Islet of Langerhans (tissue), 1 donor: ENCODE results near the gene PLIN4.

Experiments used
- FAIRE-seq: peaks from one replicate; lab custom pipeline; 2011; peaks lifted over from hg19 to GRCh38; lab: Jason Lieb, UNC

Gene PLIN4

DNA sequence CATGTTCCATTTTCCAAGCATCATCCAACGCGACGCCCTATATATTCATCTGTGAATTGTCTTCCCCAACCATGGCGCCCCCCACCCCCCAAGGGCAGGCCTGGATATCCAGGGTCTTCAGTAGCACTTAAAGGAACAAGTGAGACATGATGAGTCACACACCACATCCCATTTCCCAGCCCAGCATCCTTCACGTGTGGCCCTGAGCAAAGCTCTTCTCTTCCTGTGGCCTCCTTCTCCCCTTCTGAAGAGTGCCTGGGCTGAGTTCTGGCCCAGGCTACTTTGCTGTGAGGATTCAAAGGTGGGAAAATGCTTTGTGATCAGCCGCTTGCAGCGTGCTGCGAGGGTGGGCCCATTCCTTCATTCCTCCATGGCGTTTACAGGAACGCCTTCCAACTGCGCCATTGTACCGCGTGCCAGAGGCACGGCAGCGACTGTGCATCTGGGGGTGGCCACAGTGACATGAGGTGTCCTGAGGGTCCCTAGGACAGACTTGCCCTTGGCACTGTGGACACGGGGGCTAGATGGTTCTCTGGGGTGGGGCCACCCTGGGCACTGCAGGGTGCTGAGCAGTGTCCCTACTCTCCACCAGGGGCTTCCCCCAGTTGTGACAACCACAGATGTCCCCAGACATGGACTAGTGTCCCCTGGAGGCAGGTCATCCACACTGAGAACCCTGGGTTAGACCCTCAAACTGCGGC, 11.7 kb downstream of the PLIN4 start:
- no peak for FAIRE-seq

DNA sequence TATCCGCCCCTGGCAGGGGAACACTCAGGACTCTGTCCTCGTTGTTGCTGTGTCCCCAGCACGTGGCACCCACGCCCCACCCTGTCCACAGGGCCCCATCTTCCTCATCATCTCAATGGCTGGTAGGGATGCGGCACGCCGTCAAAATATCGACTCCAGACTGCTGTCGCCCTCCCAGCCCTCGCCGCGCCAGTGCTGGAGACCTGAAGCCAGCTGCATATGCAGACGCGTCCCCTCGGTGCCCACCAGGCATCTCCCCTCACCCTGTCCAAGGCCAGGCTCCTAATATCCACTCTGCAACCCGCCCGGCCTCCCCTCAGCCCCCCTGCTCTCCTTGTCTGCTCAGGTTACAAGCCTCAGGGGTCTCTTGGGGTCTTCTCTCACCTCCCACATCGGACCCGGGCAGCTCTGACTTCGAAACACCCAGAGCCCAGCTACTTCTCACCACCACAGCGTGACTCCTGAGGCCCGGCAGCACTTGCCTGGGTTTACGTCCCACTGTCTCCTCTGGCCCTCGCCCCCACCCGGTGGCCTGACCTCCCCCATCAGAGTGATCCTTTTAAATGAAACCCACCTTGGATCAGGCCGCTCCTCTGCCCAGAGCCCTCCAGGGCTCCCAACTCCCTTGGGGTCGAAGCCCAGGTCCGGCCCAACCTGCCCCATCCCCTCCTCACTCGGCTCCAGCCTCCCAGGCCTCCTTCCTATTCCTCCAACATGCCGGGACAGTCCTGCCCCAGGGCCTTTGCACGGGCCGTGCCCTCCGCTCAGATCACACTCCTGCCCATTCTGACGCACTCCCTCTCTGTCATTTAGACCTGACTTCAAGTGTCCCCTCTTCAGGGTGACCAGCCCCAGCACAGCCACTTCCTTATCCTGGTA, 12.5 kb downstream of the PLIN4 start:
- no peak for FAIRE-seq

DNA sequence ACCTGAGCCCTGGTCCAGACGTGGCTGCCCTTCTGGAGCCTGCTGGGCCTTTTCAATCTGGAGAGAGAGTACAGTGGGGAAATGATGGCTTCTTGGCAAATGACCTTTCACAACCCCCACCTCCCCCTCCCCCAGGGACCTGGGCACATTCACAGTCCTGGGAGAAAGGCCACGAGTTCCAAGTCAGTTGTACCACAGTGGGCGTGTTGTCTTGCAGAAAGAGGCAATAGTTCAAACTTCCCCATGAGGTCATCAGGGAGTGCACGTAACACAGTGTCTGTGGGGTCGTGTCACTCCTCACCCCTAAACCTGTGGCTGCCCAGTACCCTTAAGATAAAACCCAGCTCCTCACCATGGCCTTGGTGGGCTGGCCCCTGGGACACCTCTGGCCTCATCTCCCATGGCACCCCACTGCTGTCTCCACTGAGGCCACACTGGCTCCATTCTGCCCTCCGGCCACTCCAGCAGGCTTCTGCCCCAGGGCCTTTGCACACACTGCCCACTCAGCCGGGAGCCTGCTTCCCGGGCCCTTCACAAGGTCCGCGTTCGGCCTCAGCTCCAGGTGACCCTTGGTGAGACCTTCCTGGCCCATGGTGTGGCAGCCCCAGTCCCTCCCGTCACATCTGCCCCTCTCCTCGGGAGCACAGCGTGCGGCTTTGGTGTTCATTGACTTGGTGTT, 13.3 kb downstream of the PLIN4 start:
- FAIRE-seq: no peak

DNA sequence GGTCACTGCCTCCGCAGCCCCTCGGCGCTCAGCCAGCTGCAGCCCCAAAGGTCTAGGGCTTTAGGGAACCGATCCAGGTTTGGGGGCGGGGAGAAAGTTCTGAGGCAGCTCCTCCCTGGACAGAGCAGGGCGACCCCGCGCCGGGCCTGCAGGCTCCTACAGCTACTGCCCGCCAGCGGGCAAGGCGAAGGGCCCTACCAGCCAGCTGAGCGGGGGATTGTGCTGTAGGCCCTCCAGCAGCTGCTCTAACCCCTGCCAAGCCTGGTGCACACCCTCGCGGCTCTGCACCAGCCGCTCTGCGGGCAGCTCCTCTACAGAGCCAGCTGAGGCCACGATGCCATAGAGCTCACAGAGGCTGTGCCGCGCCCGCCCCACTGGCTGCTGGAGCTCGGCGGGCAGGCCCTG, 14.0 kb downstream of the PLIN4 start:
- no peak for FAIRE-seq

DNA sequence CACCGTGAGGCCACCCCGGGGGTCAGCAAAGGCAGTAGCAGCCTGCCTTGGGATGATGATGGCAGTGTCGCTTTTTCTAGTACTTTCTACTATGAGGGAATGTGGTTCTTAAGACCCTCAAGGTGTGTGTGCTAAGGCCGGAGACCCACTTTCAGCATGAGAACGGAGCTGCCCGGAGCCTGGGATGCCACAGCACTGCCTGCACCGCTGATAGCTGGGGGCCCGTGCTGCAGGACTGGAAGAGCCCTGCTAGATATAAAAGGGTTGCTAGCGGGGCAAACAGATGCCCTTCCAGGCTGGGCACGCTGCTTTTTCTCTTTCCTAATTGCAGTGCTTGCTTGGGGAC, 14.5 kb downstream of the PLIN4 start:
- no peak for FAIRE-seq

DNA sequence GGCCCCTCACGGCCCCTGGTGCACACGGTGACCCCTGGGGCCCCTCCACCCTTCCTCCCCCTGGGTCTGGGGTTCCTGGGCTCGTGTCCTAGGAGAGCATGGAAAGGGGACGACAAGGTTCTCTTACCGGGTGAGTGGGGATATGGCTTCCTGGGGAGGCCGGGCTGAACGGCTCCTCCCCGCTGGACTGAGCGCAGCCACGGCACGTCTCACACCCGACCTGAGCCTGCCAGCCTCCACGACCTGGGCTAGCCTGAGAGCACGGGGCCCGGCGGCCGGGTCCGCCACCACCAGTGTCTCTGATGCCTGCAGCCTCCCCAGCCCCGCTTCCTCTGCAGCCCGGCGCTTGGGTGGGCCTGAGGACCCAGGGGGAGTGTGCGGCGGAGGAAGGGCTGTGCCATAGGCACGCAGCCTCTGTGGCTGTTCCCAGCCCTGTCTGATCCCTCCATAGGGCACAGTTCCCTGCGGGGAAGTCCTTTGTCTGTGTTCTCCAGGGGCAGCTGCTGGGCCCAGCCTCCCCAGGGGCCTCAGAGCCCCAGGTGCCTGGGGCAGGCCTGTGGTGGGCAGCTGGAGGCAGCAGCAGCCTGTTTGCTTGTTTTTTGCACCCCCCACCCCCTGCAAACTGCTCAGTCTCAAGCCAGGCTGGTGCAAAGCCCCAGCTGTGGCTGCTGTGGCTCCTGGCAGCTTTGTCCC, 15.0 kb downstream of the PLIN4 start:
- FAIRE-seq: no peak

DNA sequence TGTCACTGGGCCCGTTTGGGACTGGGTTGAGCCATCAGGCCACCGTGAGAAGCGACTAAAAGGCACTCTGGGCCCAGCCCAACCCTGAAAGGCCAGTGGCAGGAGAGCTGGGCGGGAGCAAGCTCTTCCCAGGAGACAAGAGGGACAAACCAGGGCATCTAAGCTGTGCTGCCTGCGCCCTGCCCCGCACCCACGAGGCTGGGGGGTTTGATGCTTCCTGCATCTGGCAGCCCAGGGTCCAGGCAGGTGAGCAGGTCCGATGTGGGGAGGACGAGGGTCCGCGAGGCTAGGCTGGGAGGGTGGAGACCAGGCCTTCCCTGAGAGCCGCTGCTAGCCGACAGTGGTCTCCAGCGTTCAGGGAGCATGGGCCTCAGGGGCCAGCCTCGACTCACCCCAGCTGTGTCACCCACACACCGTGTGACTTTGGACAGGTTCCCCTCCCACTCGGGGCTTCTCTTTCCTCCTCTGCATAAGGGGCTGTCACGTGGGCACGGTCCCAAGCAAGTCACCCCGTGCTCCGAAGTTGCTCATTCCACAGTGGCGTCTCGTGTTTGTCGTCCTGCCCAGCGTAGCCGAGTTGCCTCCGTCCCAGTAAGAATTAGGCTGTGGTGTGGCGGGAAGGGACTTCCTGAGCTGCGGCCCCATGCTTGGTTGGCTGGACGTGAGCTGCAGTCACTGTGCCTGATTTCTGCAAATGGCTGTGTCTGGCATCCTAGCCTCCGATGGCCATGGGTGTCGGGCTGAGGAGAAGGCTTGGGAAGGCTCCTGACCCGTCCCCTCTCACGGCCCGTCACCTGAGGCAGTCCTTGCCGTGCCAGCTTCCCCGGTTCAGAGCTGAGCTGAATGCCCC, 15.8 kb downstream of the PLIN4 start:
- no peak for FAIRE-seq

DNA sequence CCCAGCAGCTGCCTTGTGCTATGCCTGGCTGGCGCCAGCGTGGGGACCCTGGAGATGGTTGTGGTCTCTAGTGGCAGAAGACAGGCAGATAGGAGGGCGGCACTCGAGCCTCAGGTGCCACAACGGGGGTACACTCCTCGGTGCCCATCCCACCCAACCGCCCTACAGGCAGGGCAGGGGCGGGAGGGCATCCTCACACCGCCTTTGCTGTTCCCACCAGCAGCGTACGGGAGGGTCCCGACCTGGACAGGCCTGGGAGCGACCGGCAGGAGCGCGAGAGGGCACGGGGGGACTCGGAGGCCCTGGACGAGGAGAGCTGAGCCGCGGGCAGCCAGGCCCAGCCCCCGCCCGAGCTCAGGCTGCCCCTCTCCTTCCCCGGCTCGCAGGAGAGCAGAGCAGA, 16.6 kb downstream of the PLIN4 start:
- no peak for FAIRE-seq

DNA sequence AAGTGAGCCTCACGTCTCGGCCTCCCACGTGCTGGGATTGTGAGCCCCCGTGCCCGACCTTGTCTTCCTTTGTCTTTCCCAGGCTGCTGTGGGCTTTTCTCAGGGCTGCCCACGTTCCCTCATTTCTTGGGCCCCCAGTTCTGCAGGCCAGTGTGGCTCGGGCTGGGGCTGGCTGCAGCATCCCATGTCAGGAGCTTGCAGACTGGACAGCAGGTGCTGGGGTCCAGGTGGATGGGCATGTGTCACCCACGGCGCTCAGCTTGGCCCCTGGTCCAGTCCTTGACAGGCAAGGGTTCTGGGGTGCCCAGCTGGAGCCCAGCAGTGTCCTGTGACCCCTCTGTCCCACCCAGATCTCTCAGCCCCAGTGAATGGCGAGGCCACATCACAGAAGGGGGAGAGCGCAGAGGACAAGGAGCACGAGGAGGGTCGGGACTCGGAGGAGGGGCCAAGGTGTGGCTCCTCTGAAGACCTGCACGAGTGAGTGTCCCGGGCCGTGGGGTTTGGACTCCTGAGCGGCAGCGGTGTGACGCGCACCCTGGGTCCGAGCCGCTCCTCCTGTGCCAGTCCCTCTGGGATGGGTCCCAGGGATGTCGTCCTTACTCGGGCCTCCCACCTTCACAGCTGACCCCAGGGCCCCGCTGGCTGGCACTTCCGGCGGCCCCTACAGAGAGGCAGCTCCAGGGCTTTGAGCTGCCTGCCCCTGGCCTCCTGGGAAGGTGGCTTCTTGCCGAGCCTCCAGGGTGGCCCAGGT, 17.3 kb downstream of the PLIN4 start:
- FAIRE-seq: no peak

DNA sequence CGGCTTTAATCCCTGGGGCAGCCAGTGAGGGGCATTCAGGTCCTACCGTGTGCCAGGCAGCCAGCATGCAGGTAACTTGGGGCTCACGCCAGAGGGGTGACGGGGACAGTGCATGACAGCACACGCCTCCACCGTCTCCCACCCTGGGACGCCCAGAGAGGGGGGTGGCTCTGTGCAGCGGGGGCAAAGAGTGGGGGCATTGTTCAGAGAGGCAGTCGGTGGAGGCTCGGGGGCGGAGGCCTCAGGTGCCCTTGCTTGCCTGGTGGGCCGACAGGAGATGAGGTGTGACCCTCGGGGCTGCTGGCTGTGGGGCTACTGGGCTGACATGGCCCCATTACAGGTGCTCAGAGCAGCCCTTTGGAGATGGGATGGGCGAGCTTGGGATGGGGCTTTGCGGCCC, 18.4 kb downstream of the PLIN4 start:
- no peak for FAIRE-seq

DNA sequence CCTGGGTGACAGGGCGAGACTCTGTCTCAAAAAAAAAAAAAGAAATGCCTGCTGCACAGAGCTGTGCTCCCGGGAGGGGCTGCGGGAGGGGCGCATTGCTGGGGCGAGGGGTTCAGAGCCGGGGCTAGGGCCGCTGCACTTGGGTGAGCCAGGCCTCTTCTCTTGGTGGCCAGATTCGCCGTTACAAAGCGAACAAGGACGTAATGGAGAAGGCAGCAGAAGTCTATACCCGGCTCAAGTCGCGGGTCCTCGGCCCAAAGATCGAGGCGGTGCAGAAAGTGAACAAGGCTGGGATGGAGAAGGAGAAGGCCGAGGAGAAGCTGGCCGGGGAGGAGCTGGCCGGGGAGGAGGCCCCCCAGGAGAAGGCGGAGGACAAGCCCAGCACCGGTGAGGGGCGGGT, 19.0 kb downstream of the PLIN4 start:
- FAIRE-seq: no peak

DNA sequence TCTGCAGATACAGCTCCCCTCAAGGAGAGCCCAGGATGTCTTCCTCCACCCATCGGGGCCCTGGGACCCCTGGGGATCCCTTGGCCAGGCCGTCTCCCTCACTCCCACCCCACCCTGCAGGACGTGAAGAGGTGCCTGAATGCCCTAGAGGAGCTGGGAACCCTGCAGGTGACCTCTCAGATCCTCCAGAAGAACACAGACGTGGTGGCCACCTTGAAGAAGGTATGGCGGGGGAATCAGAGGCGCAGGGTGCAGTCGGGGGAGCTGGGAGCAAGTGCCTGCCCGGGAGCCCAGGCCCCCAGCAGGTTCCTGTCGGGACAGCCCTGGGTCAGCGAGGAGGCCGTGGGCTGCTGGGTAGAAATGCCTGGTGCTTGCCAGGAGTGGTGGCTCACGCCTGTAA, 19.6 kb downstream of the PLIN4 start:
- FAIRE-seq: no peak

DNA sequence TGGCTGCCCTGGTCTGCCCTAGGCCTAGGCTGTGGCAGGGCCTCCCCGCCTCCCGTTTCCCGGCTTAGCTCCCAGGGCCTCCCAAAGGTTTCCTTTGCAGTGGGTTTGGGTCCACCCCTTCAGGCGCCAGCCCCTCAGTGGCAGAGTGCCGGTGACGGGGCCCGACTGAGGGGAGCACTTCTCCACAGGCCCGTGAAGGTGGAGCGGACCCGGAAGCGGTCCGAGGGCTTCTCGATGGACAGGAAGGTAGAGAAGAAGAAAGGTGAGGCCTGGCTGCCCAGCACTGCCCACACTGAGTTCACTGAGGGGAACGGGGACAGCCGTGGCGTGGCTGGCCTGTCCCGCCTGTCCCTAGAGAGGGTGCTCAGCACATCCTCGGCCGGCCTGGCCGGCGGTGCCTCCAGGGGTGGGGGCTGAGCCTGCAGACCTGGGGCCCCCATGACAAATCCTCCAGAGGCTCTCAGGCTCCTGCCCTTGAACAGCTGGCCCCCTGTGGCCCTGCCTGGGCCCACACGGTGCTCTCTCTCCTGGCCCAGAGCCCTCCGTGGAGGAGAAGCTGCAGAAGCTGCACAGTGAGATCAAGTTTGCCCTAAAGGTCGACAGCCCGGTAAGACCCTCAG, 20.4 kb downstream of the PLIN4 start:
- FAIRE-seq: no peak

DNA sequence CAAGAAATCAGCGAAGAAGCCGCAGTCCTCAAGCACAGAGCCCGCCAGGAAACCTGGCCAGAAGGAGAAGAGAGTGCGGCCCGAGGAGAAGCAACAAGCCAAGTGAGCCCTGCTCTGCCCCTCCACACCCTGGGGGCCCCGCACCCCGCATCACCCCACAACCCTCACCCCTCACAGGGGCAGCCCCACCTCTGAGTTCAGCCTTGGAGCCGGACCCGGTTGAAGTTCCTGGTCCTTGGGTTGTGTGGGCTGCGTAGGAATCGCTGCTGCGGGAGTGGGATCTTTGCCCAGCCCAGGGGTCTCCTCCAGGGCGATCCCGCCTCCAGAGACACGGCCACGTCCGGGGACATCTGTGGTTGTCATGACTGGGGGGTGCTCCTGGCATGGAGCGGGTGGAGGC, 22.0 kb downstream of the PLIN4 start:
- no peak for FAIRE-seq

DNA sequence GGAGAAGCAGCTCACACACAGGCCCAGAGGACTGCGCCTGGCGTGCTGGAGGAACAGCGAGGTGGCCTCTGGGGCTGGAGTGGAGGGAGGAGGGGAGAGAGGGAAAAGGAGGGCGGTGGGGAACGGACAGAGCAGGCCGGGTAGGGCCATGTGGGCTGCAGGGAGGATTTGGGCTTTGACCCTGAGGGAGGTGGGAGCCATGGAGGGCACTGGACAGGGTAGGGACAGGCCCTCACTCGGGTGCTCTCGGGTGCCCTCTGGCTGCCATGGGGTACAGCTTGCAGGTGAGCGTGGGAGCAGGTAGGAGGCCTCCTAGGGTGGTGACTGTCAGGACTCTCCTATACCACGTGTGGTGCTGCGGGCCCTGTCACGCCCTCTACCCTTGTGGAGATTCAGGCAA, 22.8 kb downstream of the PLIN4 start:
- FAIRE-seq: no peak

DNA sequence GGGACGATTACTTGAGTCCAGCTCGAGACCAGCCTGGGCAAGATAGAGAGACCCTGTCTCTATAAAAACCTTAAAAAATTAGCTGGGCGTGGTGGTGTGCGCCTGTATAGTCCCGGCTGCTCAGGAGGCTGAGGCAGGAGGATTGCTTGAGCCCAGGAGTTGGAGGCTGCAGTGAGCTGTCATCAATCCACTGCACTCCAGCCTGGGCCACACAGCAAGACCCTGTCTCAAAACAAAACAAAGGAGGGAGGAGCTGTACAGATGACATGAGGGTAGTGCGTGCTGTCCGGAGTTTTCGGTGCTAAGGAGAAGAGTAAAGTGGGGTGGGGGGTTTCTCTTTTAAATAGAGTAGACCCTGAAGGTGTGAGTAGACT, 23.6 kb downstream of the PLIN4 start:
- FAIRE-seq: no peak

DNA sequence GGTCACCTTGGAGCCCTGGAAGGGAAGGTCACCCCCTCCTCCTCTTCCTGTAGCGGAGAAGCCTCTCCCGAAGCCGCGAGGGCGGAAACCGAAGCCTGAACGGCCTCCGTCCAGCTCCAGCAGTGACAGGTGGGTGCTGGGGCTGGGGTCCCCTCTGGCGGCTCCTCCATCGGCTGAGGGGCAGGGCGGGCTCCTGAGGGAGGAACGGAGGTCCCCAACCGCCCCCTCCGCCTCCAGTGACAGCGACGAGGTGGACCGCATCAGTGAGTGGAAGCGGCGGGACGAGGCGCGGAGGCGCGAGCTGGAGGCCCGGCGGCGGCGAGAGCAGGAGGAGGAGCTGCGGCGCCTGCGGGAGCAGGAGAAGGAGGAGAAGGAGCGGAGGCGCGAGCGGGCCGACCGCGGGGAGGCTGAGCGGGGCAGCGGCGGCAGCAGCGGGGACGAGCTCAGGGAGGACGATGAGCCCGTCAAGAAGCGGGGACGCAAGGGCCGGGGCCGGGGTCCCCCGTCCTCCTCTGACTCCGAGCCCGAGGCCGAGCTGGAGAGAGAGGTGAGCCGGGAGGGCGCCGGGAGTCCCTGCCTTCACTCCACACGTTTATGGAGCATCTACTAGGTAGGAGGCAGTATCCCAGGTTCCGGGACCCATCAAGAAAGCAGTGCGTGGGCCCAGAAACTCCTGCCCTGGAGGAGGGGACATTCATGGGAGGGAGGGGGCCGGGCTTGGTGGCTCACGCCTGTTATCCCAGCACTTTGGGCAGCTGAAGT, 24.2 kb downstream of the PLIN4 start:
- no peak for FAIRE-seq

DNA sequence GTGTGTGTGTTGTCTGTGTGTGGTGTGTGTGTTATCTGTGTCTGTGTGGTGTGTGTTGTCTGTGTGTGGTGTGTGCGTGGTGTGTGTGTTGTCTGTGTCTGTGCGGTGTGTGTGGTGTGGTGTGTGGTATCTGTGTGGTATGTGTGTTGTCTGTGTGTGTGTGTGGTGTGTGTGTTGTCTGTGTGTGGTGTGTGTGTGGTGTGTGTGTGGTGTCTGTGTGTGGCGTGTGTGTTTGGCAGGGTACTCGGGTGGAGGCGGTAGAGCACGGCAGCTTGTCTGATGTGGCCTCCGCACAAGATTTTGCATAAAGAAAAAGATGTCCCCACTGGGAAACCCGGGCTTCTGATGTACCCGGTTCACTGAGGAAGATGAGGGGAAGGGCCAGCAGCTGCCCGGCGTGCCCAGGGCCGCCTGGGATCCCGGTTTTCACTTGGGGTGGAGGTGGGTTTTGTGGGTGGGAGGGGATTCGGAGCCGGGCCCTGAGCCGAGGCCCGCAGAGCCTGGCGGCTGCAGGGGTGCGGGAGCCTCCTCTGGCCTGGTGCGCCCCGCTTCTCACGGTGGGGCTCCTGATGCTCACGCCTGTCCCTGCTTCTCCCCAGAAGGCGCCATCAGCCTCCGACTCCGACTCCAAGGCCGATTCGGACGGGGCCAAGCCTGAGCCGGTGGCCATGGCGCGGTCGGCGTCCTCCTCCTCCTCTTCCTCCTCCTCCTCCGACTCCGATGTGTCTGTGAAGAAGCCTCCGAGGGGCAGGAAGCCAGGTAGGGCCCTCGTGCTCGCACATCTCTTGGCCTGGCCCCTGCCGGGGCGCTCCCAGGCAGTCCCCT, 25.0 kb downstream of the PLIN4 start:
- FAIRE-seq: no peak
